GM23338 (cell line): ENCODE data around the gene FAM163A. TPM values are rescaled to one million over a fixed set of nuclear protein-coding genes. Genes with fewer than 3 reads are reported as not detected.

Experiments
- ATAC-seq: fragments of 200-7000 bp; cut with Tn5 transposase; 3 replicates; pipeline ENCODE4 v1.9.1; 2020
- DNase-seq: peaks from one replicate; pipeline ENCODE4 v3.0.0-alpha.2; 2015; ENCODE audit warnings: low spot score
- H2AFZ ChIP-seq: fragments of 200-600 bp; sonication (generic); 2 replicates; pipeline ENCODE4 v1.8.0; 2016; ENCODE audit warnings: antibody characterized with exemption, mild to moderate bottlenecking, moderate library complexity
- H3F3A ChIP-seq: fragments of 200-600 bp; sonication (generic); replicated peaks from 2 replicates; pipeline ENCODE4 v1.8.0; 2017; ENCODE audit warnings: antibody characterized with exemption, mixed run types, low read depth
- H3K27ac ChIP-seq: fragments of 200-600 bp; sonication (generic); 2 replicates; pipeline ENCODE4 v1.6.1; 2016; ENCODE audit warnings: low read depth
- H3K27me3 ChIP-seq: fragments of 200-600 bp; sonication (generic); 2 replicates; pipeline ENCODE4 v1.8.0; 2016; ENCODE audit warnings: mild to moderate bottlenecking, mixed run types, moderate library complexity; ENCODE audit not compliant: insufficient read depth
- H3K36me3 ChIP-seq: fragments of 200-600 bp; sonication (generic); 2 replicates; pipeline ENCODE4 v1.8.0; 2016; ENCODE audit warnings: mild to moderate bottlenecking; ENCODE audit not compliant: insufficient read depth
- H3K4me1 ChIP-seq: fragments of 200-600 bp; sonication (generic); 2 replicates; pipeline ENCODE4 v1.8.0; 2016; ENCODE audit warnings: mild to moderate bottlenecking, moderate library complexity; ENCODE audit not compliant: insufficient read depth
- H3K4me2 ChIP-seq: fragments of 200-600 bp; sonication (generic); 2 replicates; pipeline ENCODE4 v1.7.1; 2017; ENCODE audit warnings: mixed run types
- H3K4me3 ChIP-seq: fragments of 200-600 bp; sonication (generic); 2 replicates; pipeline ENCODE4 v1.6.1; 2016; ENCODE audit warnings: mixed run types
- H3K79me2 ChIP-seq: fragments of 200-600 bp; sonication (generic); replicated peaks from 2 replicates; pipeline ENCODE4 v1.8.0; 2017; ENCODE audit warnings: mild to moderate bottlenecking; ENCODE audit not compliant: insufficient read depth
- H3K9me2 ChIP-seq: fragments of 200-600 bp; sonication (generic); 2 replicates; pipeline ENCODE4 v1.8.0; 2017; ENCODE audit not compliant: insufficient read depth
- H4K20me1 ChIP-seq: fragments of 200-600 bp; sonication (generic); replicated peaks from 2 replicates; pipeline ENCODE4 v1.8.0; 2017; ENCODE audit warnings: mild to moderate bottlenecking; ENCODE audit not compliant: insufficient read depth
- H3K27ac Mint-ChIP-seq: 2 replicates; pipeline ENCODE4 v1.8.0; 2020; ENCODE audit warnings: inconsistent platforms, mild to moderate bottlenecking, moderate library complexity, mixed read lengths
- H3K27me3 Mint-ChIP-seq: 3 replicates; pipeline ENCODE4 v1.8.0; 2022; ENCODE audit warnings: low read depth, mild to moderate bottlenecking, moderate library complexity, mixed read lengths, inconsistent platforms; ENCODE audit not compliant: insufficient read depth, poor library complexity
- H3K36me3 Mint-ChIP-seq: 3 replicates; pipeline ENCODE4 v1.8.0; 2021; ENCODE audit warnings: low read depth, mild to moderate bottlenecking, inconsistent platforms, moderate library complexity, mixed read lengths
- H3K4me1 Mint-ChIP-seq: 3 replicates; pipeline ENCODE4 v1.8.0; 2020; ENCODE audit warnings: mild to moderate bottlenecking, inconsistent platforms, mixed read lengths
- H3K4me3 Mint-ChIP-seq: 3 replicates; pipeline ENCODE4 v1.8.0; 2021; ENCODE audit warnings: moderate library complexity, mild to moderate bottlenecking, inconsistent platforms, mixed read lengths
- H3K9me3 Mint-ChIP-seq: 3 replicates; pipeline ENCODE4 v1.8.0; 2020; ENCODE audit warnings: moderate library complexity, mild to moderate bottlenecking, inconsistent platforms, mixed read lengths
- CREB1 ChIP-seq: fragments of 250-450 bp; sonication (Bioruptor Pico); IDR thresholded peaks from 2 replicates; pipeline ENCODE4 v1.5.0; 2020; ENCODE audit warnings: low read depth, mild to moderate bottlenecking, moderate library complexity
- CTCF ChIP-seq, 2 experiments: fragments of 200-600 bp in 1 of 2; sonication (generic) in 1 of 2; conservative IDR thresholded peaks; 2 replicates each; pipeline versions ENCODE4 v1.5.1 to v1.6.1; 2016 to 2017; ENCODE audit warnings: antibody characterized with exemption in 2 of 2, low read depth in 2 of 2, mild to moderate bottlenecking in 2 of 2, moderate library complexity in 1 of 2
- ETS1 ChIP-seq: IDR thresholded peaks from 2 replicates; pipeline ENCODE4 v1.6.1; 2016; ENCODE audit warnings: antibody characterized with exemption
- EZH2 ChIP-seq: fragments of 200-600 bp; sonication (generic); IDR thresholded peaks from one replicate; pipeline ENCODE4 v1.8.0; 2017; ENCODE audit warnings: antibody characterized with exemption, mild to moderate bottlenecking, low read depth; ENCODE audit not compliant: unreplicated experiment
- EZH2phosphoT487 ChIP-seq: fragments of 200-600 bp; sonication (generic); IDR thresholded peaks from one replicate; pipeline ENCODE4 v1.8.1; 2018; ENCODE audit warnings: antibody characterized with exemption; ENCODE audit not compliant: unreplicated experiment
- JUNB ChIP-seq: IDR thresholded peaks from one replicate; pipeline ENCODE4 v1.6.1; 2016; ENCODE audit warnings: antibody characterized with exemption; ENCODE audit not compliant: unreplicated experiment
- NANOG ChIP-seq: IDR thresholded peaks from 2 replicates; pipeline ENCODE4 v1.6.1; 2016; ENCODE audit warnings: antibody characterized with exemption, borderline replicate concordance
- POLR2AphosphoS5 ChIP-seq: IDR thresholded peaks from 2 replicates; pipeline ENCODE4 v1.6.1; 2016; ENCODE audit warnings: antibody characterized with exemption, low read depth
- REST ChIP-seq: IDR thresholded peaks from one replicate; pipeline ENCODE4 v1.6.1; 2018; ENCODE audit warnings: antibody characterized with exemption; ENCODE audit not compliant: unreplicated experiment
- STAT1 ChIP-seq: IDR thresholded peaks from one replicate; pipeline ENCODE4 v1.6.1; 2016; ENCODE audit warnings: antibody characterized with exemption; ENCODE audit not compliant: unreplicated experiment
- ZNF114 ChIP-seq: fragments of 250-450 bp; sonication (Bioruptor Pico); IDR thresholded peaks from 2 replicates; pipeline ENCODE4 v1.5.0; 2020; ENCODE audit warnings: mild to moderate bottlenecking, moderate library complexity
- ZNF331 ChIP-seq: fragments of 250-450 bp; sonication (Bioruptor Pico); IDR thresholded peaks from 2 replicates; pipeline ENCODE4 v1.5.0; 2020; ENCODE audit warnings: low read depth, mild to moderate bottlenecking, moderate library complexity
- ZNF462 ChIP-seq: fragments of 250-450 bp; sonication (Bioruptor Pico); IDR thresholded peaks from 2 replicates; pipeline ENCODE4 v1.5.0; 2020; ENCODE audit warnings: mild to moderate bottlenecking, moderate library complexity
- polyA plus RNA-seq: library from polyadenylated mRNA; unstranded; fragments of >200 nt; fragmentation: Nextera tagmentation; extraction: Ambion mirVana; gene quantifications from 2 replicates; pipeline ENCODE4 v1.2.1, GENCODE V29; 2016
- total RNA-seq: library from RNA; depleted of rRNA; stranded (reverse); fragments of >200 nt; shearing (Covaris generic); gene quantifications from 2 replicates; pipeline ENCODE4 v1.2.3, GENCODE V29; 2014

Gene FAM163A
- total and polyA plus RNA-seq, 2 experiments from 2014 or later, result not detected

- peaks cover 12% of the 10 kb centered on the region for H3K4me1 Mint-ChIP-seq
- Histone ChIP-seq H3K4me1 (peaks cover 7% of the 10 kb centered on the region; the same call in 1 of the 2 replicates), H4K20me1 (no peaks in the 10 kb centered on the region), H3K4me2 (no peak overlapping the region), H3K27ac (no peak overlapping the region), H3K36me3 (no peaks in the 10 kb centered on the region), H3K27me3 (peaks cover 14% of the 10 kb centered on the region; the same call in 1 of the 2 replicates), H3K9me2 (no peaks in the 10 kb centered on the region), H2AFZ (no peak overlapping the region), H3K79me2 (no peaks in the 10 kb centered on the region), H3F3A (0 out of 2 replicates have a peak, but pooled peaks cover 4% of the 10 kb centered on the region), H3K4me3 (no peak overlapping the region)
- DNase-seq (no peak), ATAC-seq (no peak)
- no peaks in the 10 kb centered on the region for H3K9me3 Mint-ChIP-seq
- H3K36me3 Mint-ChIP-seq, result no peaks in the 10 kb centered on the region
- no peak overlapping the region for H3K4me3 Mint-ChIP-seq
- H3K27me3 Mint-ChIP-seq, result peaks cover 36% of the 10 kb centered on the region
- no peak overlapping the region for H3K27ac Mint-ChIP-seq
- no peak for TF ChIP-seq EZH2
- TF ChIP-seq NANOG, result no peak
- no peak for TF ChIP-seq STAT1
- TF ChIP-seq ZNF114, result no peak
- TF ChIP-seq JUNB, result no peak
- TF ChIP-seq ZNF462 (CRISPR knock-in tag), result no peak
- TF ChIP-seq EZH2phosphoT487, result no peak
- TF ChIP-seq ETS1, result no peak
- no peak for TF ChIP-seq CTCF (conservative IDR thresholded peaks at IDR 0.05; ENCODE audit: low read depth in 2 of 2)
- TF ChIP-seq ZNF331 (CRISPR knock-in tag), result no peak
- TF ChIP-seq REST, result no peak
- no peak for TF ChIP-seq CREB1 (CRISPR knock-in tag)
- no peak for TF ChIP-seq POLR2AphosphoS5
These were observed 69.6 kb downstream of the FAM163A start for GRCh38 chr1:179812501-179813292.
